ENCODE measurements around the gene BRCA2. TPM values are rescaled to one million over a fixed set of nuclear protein-coding genes. Genes with fewer than 3 reads are reported as not detected.

The BRCA2 gene
- total RNA-seq, 4 donors from 2014 or later = 0.49 to 2.1 (median 0.90) TPM

GRCh38 chr13:32447894-32448623 lies 132.8 kb downstream of the BRCA2 start:
- no peak overlapping the region for H3K4me3 ChIP-seq (ENCODE audit: low read depth, poor library complexity, severe bottlenecking)
- intact Hi-C loops (cut with DNase I; ENCODE audit: low total_unique reads) = no loop called here
- TF ChIP-seq CTCF (IDR thresholded peaks at IDR 0.05) (no peak), POLR2A (IDR thresholded peaks at IDR 0.05) (no peak)

GRCh38 chr13:32448972-32449371 lies 133.7 kb downstream of the BRCA2 start:
- intact Hi-C loops (cut with DNase I; ENCODE audit: low total_unique reads) = no loop called here
- TF ChIP-seq CTCF (IDR thresholded peaks at IDR 0.05) = no peak
- TF ChIP-seq POLR2A (IDR thresholded peaks at IDR 0.05) = no peak
- DNase-seq (ENCODE audit: low spot score in 2 of 2) = no peak
- 61 to 66% methylated on average over 1 of the region's 1 CpG for WGBS, 2 donors
- H3K4me3 ChIP-seq (ENCODE audit: low read depth, poor library complexity, severe bottlenecking) = no peak overlapping the region

More at GRCh38 chr13:32447894-32448623, 132.8 kb downstream of the BRCA2 start:
- no peak for DNase-seq (ENCODE audit: low spot score in 2 of 2)

Other genes starting within 250 kb of the BRCA2 start
- not detected for gene ZAR1L, start 145 bp upstream of the BRCA2 start, total RNA-seq
- 10 to 100 TPM; 29.8 to 66.0 (median 46.3) TPM for gene N4BP2L1, start 112.6 kb downstream of the BRCA2 start, total RNA-seq
- 100 to 1,000 TPM in 3 of 4 donors, 10 to 100 TPM in 1; 96.6 to 154 (median 131) TPM for gene N4BP2L2, start 223.3 kb downstream of the BRCA2 start, total RNA-seq